Endothelial cell of umbilical vein (primary cell): ENCODE measurements around the gene SLC12A7. TPM values are rescaled to one million over a fixed set of nuclear protein-coding genes. Genes with fewer than 3 reads are reported as not detected.

ENCODE experiments used
- BruUV-seq: library from RNA; stranded (reverse); fragments of 400-500 nt; replicated peaks from 2 replicates; lab custom pipeline; 2021; lab: Mats Ljungman, UMichigan
- CTCF ChIA-PET: fragments of 300-600, 350-600 bp; sonication (Branson Sonifier 250); formaldehyde crosslinking; loops from one replicate; lab custom pipeline; 2021; ENCODE audit warnings: antibody characterized with exemption, inconsistent platforms; lab: Charles Lee
- POLR2A ChIA-PET: fragments of 300-600, 350-600 bp; sonication (Branson Sonifier 250); formaldehyde crosslinking; loops from one replicate; lab custom pipeline; 2021; ENCODE audit warnings: antibody characterized with exemption, inconsistent platforms; lab: Charles Lee
- DNase-seq: peaks from one replicate; pipeline ENCODE4 v3.0.0-alpha.2; 2011; ENCODE audit warnings: low read depth, low spot score
- FAIRE-seq: peaks from 2 replicates; lab custom pipeline; 2011; peaks lifted over from hg19 to GRCh38; lab: Jason Lieb, UNC
- H2AFZ ChIP-seq: 2 replicates; pipeline ENCODE4 v1.6.0; 2012; ENCODE audit warnings: low read depth, low read length, control low read depth, inconsistent platforms
- H3K27ac ChIP-seq: 2 replicates; pipeline ENCODE4 v1.5.1; 2011; ENCODE audit warnings: low read depth, mild to moderate bottlenecking, control low read depth, low read length, moderate library complexity; ENCODE audit not compliant: insufficient read depth
- H3K27me3 ChIP-seq, 2 experiments: 2 replicates each; pipeline versions ENCODE4 v1.6.0 to v1.6.1; 2011; ENCODE audit warnings: low read length in 2 of 2, mixed read lengths in 1 of 2; ENCODE audit not compliant: control insufficient read depth in 2 of 2, insufficient read depth in 2 of 2
- H3K36me3 ChIP-seq, 2 experiments: 2 replicates in 1 of 2; 3 replicates in 1 of 2; pipeline ENCODE4 v1.5.1; 2011; ENCODE audit warnings: low read length in 2 of 2, mild to moderate bottlenecking in 1 of 2, moderate library complexity in 1 of 2; ENCODE audit not compliant: control insufficient read depth in 2 of 2, insufficient read depth in 2 of 2; ENCODE audit errors: extremely low read depth in 1 of 2
- H3K4me1 ChIP-seq: 3 replicates; pipeline ENCODE4 v1.5.1; 2011; ENCODE audit warnings: mild to moderate bottlenecking, low read length; ENCODE audit not compliant: control insufficient read depth, insufficient read depth; ENCODE audit errors: extremely low read depth
- H3K4me2 ChIP-seq: 2 replicates; pipeline ENCODE4 v1.6.1; 2011; ENCODE audit warnings: low read length, control low read depth, mixed read lengths; ENCODE audit not compliant: insufficient read depth
- H3K4me3 ChIP-seq, 3 experiments: fragments of 200-600 bp in 1 of 3; sonication (generic), shearing (Covaris generic) in 1 of 3; replicated peaks in 1 of 3; 2 replicates each; pipeline ENCODE4 v1.5.1; 2011 to 2016; ENCODE audit warnings: control low read depth in 3 of 3, low read length in 3 of 3, mild to moderate bottlenecking in 2 of 3, inconsistent platforms in 1 of 3, low read depth in 1 of 3, moderate library complexity in 1 of 3; ENCODE audit not compliant: insufficient read depth in 1 of 3
- H3K79me2 ChIP-seq: 2 replicates; pipeline ENCODE4 v1.6.0; 2012; ENCODE audit warnings: low read length, inconsistent platforms; ENCODE audit not compliant: control insufficient read depth, insufficient read depth
- H3K9ac ChIP-seq: replicated peaks from 2 replicates; pipeline ENCODE3; 2011; ENCODE audit warnings: low read length, control low read depth; ENCODE audit not compliant: insufficient read depth; ENCODE audit errors: extremely low read depth
- H3K9me1 ChIP-seq: replicated peaks from 3 replicates; pipeline ENCODE4 v1.6.0; 2011; ENCODE audit warnings: mild to moderate bottlenecking, low read length; ENCODE audit not compliant: control insufficient read depth, insufficient read depth; ENCODE audit errors: extremely low read depth
- H3K9me3 ChIP-seq: replicated peaks from 2 replicates; pipeline ENCODE4 v1.5.1; 2012; ENCODE audit warnings: low read length, inconsistent platforms; ENCODE audit not compliant: control insufficient read depth, insufficient read depth
- H4K20me1 ChIP-seq: replicated peaks from 2 replicates; pipeline ENCODE3; 2011; ENCODE audit warnings: mild to moderate bottlenecking, low read length; ENCODE audit not compliant: control insufficient read depth, insufficient read depth; ENCODE audit errors: extremely low read depth
- CTCF ChIP-seq, 2 donors: IDR thresholded peaks; 1 replicate in 1 of 2; 2 replicates in 1 of 2; pipeline ENCODE4 v1.5.1; 2011; ENCODE audit warnings: low read length in 2 of 2, mild to moderate bottlenecking in 2 of 2, moderate library complexity in 2 of 2, control low read depth in 1 of 2, inconsistent platforms in 1 of 2, low read depth in 1 of 2; ENCODE audit not compliant: insufficient read depth in 1 of 2; ENCODE audit errors: extremely low read depth in 1 of 2
- EZH2 ChIP-seq: IDR thresholded peaks from 2 replicates; pipeline ENCODE4 v1.6.1; 2012; ENCODE audit warnings: borderline replicate concordance, low read depth, mild to moderate bottlenecking, moderate library complexity, low read length, inconsistent platforms; ENCODE audit not compliant: severe bottlenecking
- FOS ChIP-seq: IDR thresholded peaks from 2 replicates; pipeline ENCODE4 v1.6.1; 2011; ENCODE audit warnings: mild to moderate bottlenecking, low read length, moderate library complexity, borderline replicate concordance; ENCODE audit not compliant: insufficient read depth
- GATA2 ChIP-seq: IDR thresholded peaks from 2 replicates; pipeline ENCODE4 v1.7.0; 2011; ENCODE audit warnings: low read depth, mild to moderate bottlenecking, moderate library complexity, mixed read lengths, low read length; ENCODE audit not compliant: insufficient read length, insufficient read depth
- JUN ChIP-seq: IDR thresholded peaks from 2 replicates; pipeline ENCODE4 v1.6.1; 2011; ENCODE audit warnings: borderline replicate concordance, low read depth; ENCODE audit not compliant: insufficient read length, insufficient read depth
- MAX ChIP-seq: IDR thresholded peaks from 2 replicates; pipeline ENCODE4 v1.6.1; 2011; ENCODE audit not compliant: insufficient read depth, insufficient read length
- MYC ChIP-seq: IDR thresholded peaks from one replicate; pipeline ENCODE4 v1.6.1; 2011; ENCODE audit warnings: mild to moderate bottlenecking, low read depth, low read length
- POLR2A ChIP-seq: IDR thresholded peaks from 2 replicates; pipeline ENCODE4 v1.6.1; 2012; ENCODE audit warnings: low read depth, mild to moderate bottlenecking, control low read depth, low read length
- POLR2AphosphoS5 ChIP-seq: IDR thresholded peaks from 2 replicates; pipeline ENCODE4 v1.6.1; 2012; ENCODE audit warnings: low read depth, mild to moderate bottlenecking, control low read depth, low read length, moderate library complexity; ENCODE audit not compliant: insufficient read depth
- dilution Hi-C: fragments of 300-500 bp; cut with MboI; formaldehyde crosslinking; loops from one replicate; pipeline ENCODE4 v1.15.0; 2019; ENCODE audit warnings: low sequenced_read_pairs; ENCODE audit not compliant: extremely low pct_ligation_motif_present
- intact Hi-C: fragments of 100-400 bp; cut with micrococcal nuclease; formaldehyde crosslinking; loops from one replicate; pipeline ENCODE4 v1.10.0; 2022
- polyA plus RNA-seq, 4 experiments: library from polyadenylated mRNA; depleted of rRNA in 3 of 4; stranded (reverse) in 3 of 4; unstranded in 1 of 4; fragments of >200 nt; gene quantifications; 2 replicates each; pipeline versions ENCODE4 v1.2.1 to v1.2.3, GENCODE V29; 2011 to 2012; ENCODE audit warnings: missing spikeins in 1 of 4
- total RNA-seq: library from RNA; stranded (reverse); gene quantifications from 2 replicates; pipeline ENCODE4 v1.2.3, GENCODE V29; 2021

The SLC12A7 gene
- total and polyA plus RNA-seq, 2 donors (not counting 3 experiments of a cell fraction or from before 2014, with no cell fraction given) = 16.4 to 38.8 TPM

GRCh38 chr5:1031306-1031959 is 80.4 kb downstream of the SLC12A7 start:
- H3K36me3 ChIP-seq = no peaks in the 10 kb centered on the region
- H4K20me1 ChIP-seq = no peaks in the 10 kb centered on the region
- CTCF ChIA-PET = interaction anchor here (0.9 to 1.0 kb wide), 2 partner anchors 10 to 13 kb away, joined by 3 read pairs; no protein-coding TSS in a partner anchor
- POLR2A ChIA-PET = no interaction called here
- BruUV-seq = no TSS peak
- no peaks in the 10 kb centered on the region for H3K9me1 ChIP-seq
- H3K27me3 ChIP-seq = no peaks in the 10 kb centered on the region
- no peak overlapping the region for H2AFZ ChIP-seq
- FAIRE-seq = no peak
- H3K27ac ChIP-seq = no peak overlapping the region
- no peaks in the 10 kb centered on the region for H3K9me3 ChIP-seq
- intact Hi-C loops = no loop called here
- no peak overlapping the region for H3K9ac ChIP-seq
- H3K4me1 ChIP-seq = no peaks in the 10 kb centered on the region
- no peak for TF ChIP-seq MAX
- TF ChIP-seq GATA2 = no peak
- TF ChIP-seq MYC = no peak
- TF ChIP-seq CTCF (IDR thresholded peaks at IDR 0.05; ENCODE audit: extremely low read depth in 1 of 2, insufficient read depth in 1 of 2, low read depth in 1 of 2, low read length in 2 of 2) = no peak
- no peak for TF ChIP-seq EZH2
- no peak for TF ChIP-seq FOS
- no peak for TF ChIP-seq POLR2A
- TF ChIP-seq JUN = no peak
- TF ChIP-seq POLR2AphosphoS5 = no peak
- H3K79me2 ChIP-seq = no peaks in the 10 kb centered on the region
- no peak overlapping the region for H3K4me3 ChIP-seq
- no peak for DNase-seq
- dilution Hi-C loops = no loop called here
- H3K4me2 ChIP-seq = no peak overlapping the region
